ENCODE data around the gene KIF12. TPM values are rescaled to one million over a fixed set of nuclear protein-coding genes. Genes with fewer than 3 reads are reported as not detected.

Gene KIF12
- total and polyA plus RNA-seq, 2 experiments from 2014 or later, result 4.2 to 4.3 TPM

DNA sequence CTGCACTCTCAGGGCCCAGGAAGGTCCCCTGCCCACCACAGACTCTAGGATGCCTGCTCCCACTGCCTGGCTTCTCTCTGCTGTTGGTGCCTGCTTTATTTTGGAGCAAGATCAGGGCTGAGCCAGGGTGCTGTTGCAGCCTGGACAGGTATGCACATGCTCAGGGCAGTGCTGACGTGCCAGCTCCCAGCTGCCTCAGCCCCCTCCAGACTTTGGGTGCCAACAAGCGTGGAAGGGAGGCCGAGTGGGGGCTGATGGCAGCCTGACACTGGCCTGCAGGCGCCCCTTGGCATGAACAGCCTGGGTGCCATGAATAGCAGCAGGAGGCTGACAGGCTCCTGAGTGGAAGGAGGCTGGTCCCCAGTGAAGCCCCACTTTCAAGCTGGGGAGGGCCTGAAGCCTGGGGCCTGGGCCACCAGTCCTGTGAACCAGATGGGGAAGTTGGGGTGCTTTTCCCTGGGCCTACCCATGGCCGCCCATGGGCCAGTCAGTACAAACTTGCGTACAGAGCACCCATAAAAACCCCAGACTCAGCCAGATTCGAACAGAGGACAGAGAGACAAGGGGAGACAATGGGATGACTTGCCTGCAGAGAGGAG is 27.8 kb downstream of the KIF12 start:
- Mint-ChIP-seq H3K4me1 (peaks cover 5% of the 10 kb centered on the region; the same call in 2 of the 3 replicates), H3K9me3 (no peaks in the 10 kb centered on the region), H3K27ac (no peak overlapping the region), H3K36me3 (ENCODE audit: low read depth) (no peaks in the 10 kb centered on the region), H3K4me3 (no peak overlapping the region), H3K27me3 (ENCODE audit: insufficient read depth, low read depth, poor library complexity) (no peaks in the 10 kb centered on the region)
- Histone ChIP-seq H3K4me2 (no peak overlapping the region), H3K36me3 (ENCODE audit: insufficient read depth) (no peaks in the 10 kb centered on the region), H3K4me1 (ENCODE audit: insufficient read depth) (no peaks in the 10 kb centered on the region), H3F3A (replicated peaks; ENCODE audit: low read depth) (no peaks in the 10 kb centered on the region), H3K27ac (ENCODE audit: low read depth) (no peak overlapping the region), H2AFZ (no peak overlapping the region), H3K27me3 (ENCODE audit: insufficient read depth) (no peaks in the 10 kb centered on the region), H4K20me1 (replicated peaks; ENCODE audit: insufficient read depth) (no peaks in the 10 kb centered on the region), H3K4me3 (no peak overlapping the region), H3K9me2 (ENCODE audit: insufficient read depth) (peaks cover 8% of the 10 kb centered on the region; the same call in 1 of the 2 replicates), H3K79me2 (replicated peaks; ENCODE audit: insufficient read depth) (no peaks in the 10 kb centered on the region)
- ATAC-seq (no peak), DNase-seq (ENCODE audit: low spot score) (no peak)
- TF ChIP-seq EZH2phosphoT487 (IDR thresholded peaks at IDR 0.05; ENCODE audit: unreplicated experiment) (no peak), ZNF114 (CRISPR knock-in tag; IDR thresholded peaks at IDR 0.05) (no peak), POLR2AphosphoS5 (IDR thresholded peaks at IDR 0.05; ENCODE audit: low read depth) (no peak)
- TF ChIP-seq, protein P1, sequence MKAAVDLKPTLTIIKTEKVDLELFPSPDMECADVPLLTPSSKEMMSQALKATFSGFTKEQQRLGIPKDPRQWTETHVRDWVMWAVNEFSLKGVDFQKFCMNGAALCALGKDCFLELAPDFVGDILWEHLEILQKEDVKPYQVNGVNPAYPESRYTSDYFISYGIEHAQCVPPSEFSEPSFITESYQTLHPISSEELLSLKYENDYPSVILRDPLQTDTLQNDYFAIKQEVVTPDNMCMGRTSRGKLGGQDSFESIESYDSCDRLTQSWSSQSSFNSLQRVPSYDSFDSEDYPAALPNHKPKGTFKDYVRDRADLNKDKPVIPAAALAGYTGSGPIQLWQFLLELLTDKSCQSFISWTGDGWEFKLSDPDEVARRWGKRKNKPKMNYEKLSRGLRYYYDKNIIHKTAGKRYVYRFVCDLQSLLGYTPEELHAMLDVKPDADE (IDR thresholded peaks at IDR 0.05), result no peak

DNA sequence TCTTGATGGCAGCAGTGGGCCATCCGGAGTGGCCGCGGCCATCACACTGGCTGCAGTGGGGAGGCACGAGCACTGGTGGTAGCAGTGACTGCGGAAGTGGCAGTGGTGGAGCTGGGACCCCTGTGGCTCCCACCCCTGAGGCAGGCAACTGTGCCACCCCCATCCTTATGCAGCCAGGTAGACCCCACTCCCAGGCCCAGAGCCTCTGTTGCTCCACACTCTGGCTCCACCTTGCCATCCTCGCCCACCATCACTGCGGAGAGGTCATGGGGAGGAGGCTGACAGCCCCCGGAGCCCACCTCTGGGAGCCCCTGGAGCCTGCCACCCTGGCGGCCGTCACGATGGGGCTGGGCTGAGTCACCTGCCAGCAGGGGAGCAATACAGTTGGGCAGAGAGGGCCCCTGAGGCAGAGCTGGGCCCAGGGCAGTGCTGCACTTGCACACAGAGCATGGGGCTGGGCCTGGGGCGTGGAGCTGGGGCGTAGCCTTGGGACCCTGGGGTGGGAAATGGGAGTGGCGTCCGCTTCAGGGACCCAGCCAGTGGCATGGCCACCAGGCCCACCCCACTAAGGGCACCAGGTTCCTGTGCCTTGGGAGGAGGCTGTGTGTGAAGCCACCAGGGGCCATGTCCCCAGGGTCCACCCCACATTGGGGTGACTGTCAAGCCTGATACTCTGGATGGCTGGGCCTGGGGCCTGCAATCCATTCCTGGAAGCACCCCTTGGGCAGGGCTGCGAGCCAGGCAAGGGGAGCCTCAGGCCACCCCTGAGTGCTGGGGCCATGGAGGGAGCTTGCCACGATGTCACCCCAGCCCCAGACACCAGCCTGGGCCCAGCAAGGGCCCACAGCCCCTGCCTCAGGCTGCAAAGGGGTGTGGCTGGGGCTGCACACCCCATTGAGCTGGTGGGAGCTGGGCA is 28.6 kb downstream of the KIF12 start:
- Histone ChIP-seq H3K9me2 (ENCODE audit: insufficient read depth) (peaks cover 8% of the 10 kb centered on the region; the same call in 1 of the 2 replicates), H4K20me1 (replicated peaks; ENCODE audit: insufficient read depth) (no peaks in the 10 kb centered on the region), H2AFZ (no peak overlapping the region), H3K4me3 (no peak overlapping the region), H3K27me3 (ENCODE audit: insufficient read depth) (no peaks in the 10 kb centered on the region), H3K79me2 (replicated peaks; ENCODE audit: insufficient read depth) (no peaks in the 10 kb centered on the region), H3F3A (replicated peaks; ENCODE audit: low read depth) (no peaks in the 10 kb centered on the region), H3K27ac (ENCODE audit: low read depth) (no peak overlapping the region), H3K4me2 (no peak overlapping the region), H3K4me1 (ENCODE audit: insufficient read depth) (no peaks in the 10 kb centered on the region), H3K36me3 (ENCODE audit: insufficient read depth) (no peaks in the 10 kb centered on the region)
- ATAC-seq, result no peak
- no peaks in the 10 kb centered on the region for H3K36me3 Mint-ChIP-seq (ENCODE audit: low read depth)
- no peak overlapping the region for H3K4me3 Mint-ChIP-seq
- no peak overlapping the region for H3K27ac Mint-ChIP-seq
- no peaks in the 10 kb centered on the region for H3K27me3 Mint-ChIP-seq (ENCODE audit: insufficient read depth, low read depth, poor library complexity)
- no peak for DNase-seq (ENCODE audit: low spot score)
- H3K9me3 Mint-ChIP-seq, result no peaks in the 10 kb centered on the region
- no peak for TF ChIP-seq NANOG (IDR thresholded peaks at IDR 0.05; ENCODE audit: borderline replicate concordance)
- no peak for TF ChIP-seq POLR2AphosphoS5 (IDR thresholded peaks at IDR 0.05; ENCODE audit: low read depth)
- TF ChIP-seq CREB1 (CRISPR knock-in tag; IDR thresholded peaks at IDR 0.05; ENCODE audit: low read depth), result no peak
- TF ChIP-seq ZNF114 (CRISPR knock-in tag; IDR thresholded peaks at IDR 0.05), result no peak
- peaks cover 2% of the 10 kb centered on the region; the same call in 2 of the 3 replicates for H3K4me1 Mint-ChIP-seq
